ENCODE data around the gene SNN. TPM values are rescaled to one million over a fixed set of nuclear protein-coding genes. Genes with fewer than 3 reads are reported as not detected.

The SNN gene
- total and polyA plus RNA-seq, 2 of the 4 experiments (the other 2 are of a cell fraction), result 10.0 to 13.0 TPM

- H3K14ac ChIP-seq (replicated peaks; ENCODE audit: low read depth, low read length), result no peak overlapping the region
- ChIA-PET CTCF (interaction anchor here (0.6 kb wide), 1 partner anchor 22 kb away, joined by 3 read pairs; no protein-coding TSS in a partner anchor), POLR2A (ENCODE audit: unreplicated experiment) (no interaction called here)
- H3K4ac ChIP-seq (ENCODE audit: low read depth, low read length), result no peak overlapping the region
- no peak overlapping the region for H3K4me3 ChIP-seq (ENCODE audit: insufficient read depth, low read depth, low read length)
- H3K27me3 ChIP-seq (ENCODE audit: control insufficient read depth, insufficient read depth, low read length), result no peaks in the 10 kb centered on the region
- H2AK9ac ChIP-seq (replicated peaks; ENCODE audit: low read depth, low read length, poor library complexity), result no peak overlapping the region
- H2BK20ac ChIP-seq (ENCODE audit: low read depth, low read length), result no peak overlapping the region
- no peak overlapping the region for H3K27ac ChIP-seq (ENCODE audit: insufficient read depth, low read length)
- H2AFZ ChIP-seq (replicated peaks; ENCODE audit: low read length, poor library complexity), result no peak overlapping the region
- H3K18ac ChIP-seq (ENCODE audit: low read depth, low read length), result no peak overlapping the region
- H3K9me1 ChIP-seq (ENCODE audit: insufficient read depth, low read length), result peaks cover 3% of the 10 kb centered on the region
- H3K79me1 ChIP-seq (ENCODE audit: low read depth in 1 of 2, low read length in 2 of 2), result peaks cover 0 to 29% of the 10 kb centered on the region in 2 experiments; a peak in 2 of 4 replicates
- no peak overlapping the region for H3K9ac ChIP-seq (ENCODE audit: low read depth, low read length)
- no peak overlapping the region for H3K56ac ChIP-seq (ENCODE audit: extremely low read depth, insufficient read depth, low read length)
- peaks cover 7% of the 10 kb centered on the region for H3K4me1 ChIP-seq (ENCODE audit: control insufficient read depth, insufficient read depth, low read length)
- H2BK120ac ChIP-seq (ENCODE audit: low read depth, low read length), result no peak overlapping the region
- H3K9me3 ChIP-seq (ENCODE audit: control insufficient read depth, insufficient read depth, low read length), result no peaks in the 10 kb centered on the region
- intact Hi-C loops (cut with micrococcal nuclease) (no loop called here), in situ Hi-C loops (cut with MboI; ENCODE audit: low sequenced_read_pairs) (no loop called here), dilution Hi-C loops (cut with HindIII; ENCODE audit: low sequenced_read_pairs, unreplicated experiment) (no loop called here)
- H3K23ac ChIP-seq (ENCODE audit: low read depth, low read length), result no peak overlapping the region
- no peak overlapping the region for H4K91ac ChIP-seq (ENCODE audit: insufficient read depth, low read depth, low read length)
- WGBS, 2 experiments (ENCODE audit: extremely low coverage in 2 of 2, insufficient read length in 1 of 2), result 82% methylated on average over 2 of the region's 14 CpGs; no CpG with 5 or more reads in 1 of the 2 experiments
- no peaks in the 10 kb centered on the region; the same call in 1 of the 2 replicates for H3K36me3 ChIP-seq (ENCODE audit: control insufficient read depth, insufficient read depth, low read length)
- no peak overlapping the region for H4K5ac ChIP-seq (ENCODE audit: low read depth, low read length)
- no peak overlapping the region for H2BK15ac ChIP-seq (ENCODE audit: low read depth, low read length)
- no peak overlapping the region for H4K8ac ChIP-seq (ENCODE audit: low read depth in 2 of 2, low read length in 2 of 2)
- no peak overlapping the region for H3K4me2 ChIP-seq (ENCODE audit: low read depth, low read length)
- H2AK5ac ChIP-seq (ENCODE audit: low read depth, low read length), result peak overlapping the region; percentile 59; the same call in 1 of the 2 replicates
- no TSS peak for BruUV-seq (replicated peaks)
- DNase-seq (no peak), ATAC-seq (ENCODE audit: low read depth) (no peak)
- H4K20me1 ChIP-seq (ENCODE audit: insufficient read depth, low read length), result peaks cover 23% of the 10 kb centered on the region
- no peak overlapping the region for H2BK5ac ChIP-seq (ENCODE audit: low read depth, low read length, poor library complexity, severe bottlenecking)
- TF ChIP-seq SMC3 (IDR thresholded peaks at IDR 0.05; ENCODE audit: low read depth, low read length) (no peak), CEBPB (IDR thresholded peaks at IDR 0.05; ENCODE audit: low read depth, low read length) (no peak), RAD21 (IDR thresholded peaks at IDR 0.05; ENCODE audit: low read length) (no peak), BHLHE40 (IDR thresholded peaks at IDR 0.05; ENCODE audit: low read depth, low read length) (no peak), CHD1 (IDR thresholded peaks at IDR 0.05; ENCODE audit: low read depth, low read length) (no peak), NFE2L2 (IDR thresholded peaks at IDR 0.05; ENCODE audit: low read depth, low read length) (no peak), MAFK (IDR thresholded peaks at IDR 0.05; ENCODE audit: low read depth, low read length) (no peak), MAZ (IDR thresholded peaks at IDR 0.05; ENCODE audit: borderline replicate concordance, low read depth, low read length) (no peak), POLR2A (IDR thresholded peaks at IDR 0.05; ENCODE audit: low read depth, low read length) (no peak)
- TF ChIP-seq, protein P1, sequence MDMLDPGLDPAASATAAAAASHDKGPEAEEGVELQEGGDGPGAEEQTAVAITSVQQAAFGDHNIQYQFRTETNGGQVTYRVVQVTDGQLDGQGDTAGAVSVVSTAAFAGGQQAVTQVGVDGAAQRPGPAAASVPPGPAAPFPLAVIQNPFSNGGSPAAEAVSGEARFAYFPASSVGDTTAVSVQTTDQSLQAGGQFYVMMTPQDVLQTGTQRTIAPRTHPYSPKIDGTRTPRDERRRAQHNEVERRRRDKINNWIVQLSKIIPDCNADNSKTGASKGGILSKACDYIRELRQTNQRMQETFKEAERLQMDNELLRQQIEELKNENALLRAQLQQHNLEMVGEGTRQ (IDR thresholded peaks at IDR 0.05; ENCODE audit: low read depth, low read length), result no peak
Observed at GRCh38 chr16:11666103-11667055, 1.9 kb upstream of the SNN start.
